GDM1 (cell line): Measurements from ENCODE around the gene CCP110.

ENCODE experiments used
- DNase-seq: peaks from one replicate; lab custom pipeline; 2025; lab: John Stamatoyannopoulos, UW

CCP110 gene

DNA sequence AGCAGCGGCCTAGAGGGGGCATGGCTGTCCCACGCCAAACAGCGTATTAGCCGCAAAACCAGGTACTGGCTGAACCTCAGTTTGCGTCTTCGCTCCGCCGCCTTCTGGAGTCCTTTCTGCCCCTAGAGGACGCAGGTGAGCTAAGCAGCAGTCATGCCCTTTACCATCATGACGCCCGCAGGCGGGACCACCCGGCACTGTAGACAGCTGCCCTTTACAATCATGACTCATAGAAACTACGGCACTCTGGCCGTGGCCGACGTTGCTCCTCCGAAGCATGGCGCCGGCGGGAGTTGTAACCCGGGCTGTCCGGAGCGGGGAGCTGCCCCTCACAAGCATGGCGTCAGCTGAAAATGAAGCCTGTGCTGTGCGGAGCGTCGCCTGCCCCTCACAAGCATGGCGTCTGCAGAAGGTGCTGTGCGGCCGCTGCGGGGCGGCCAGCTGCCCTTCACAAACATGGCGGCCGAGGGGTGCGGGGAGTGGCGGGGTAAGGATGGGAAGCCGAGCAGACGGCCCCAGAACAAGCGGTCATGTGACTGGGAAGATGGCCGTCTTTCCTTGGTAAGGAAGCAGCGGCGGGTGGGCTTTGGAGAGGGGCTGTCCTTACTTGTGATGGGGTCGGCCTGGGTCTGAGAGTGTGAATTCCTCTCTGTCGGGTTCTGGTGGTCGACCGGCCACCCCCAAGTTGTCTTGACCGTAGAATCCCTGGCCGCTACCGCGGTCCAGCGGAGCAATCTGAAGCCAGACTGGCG lies 31.6 kb downstream of the CCP110 start, which contains the start of gene VPS35L:
VPS35L (plus strand) TSS at position 518 of the 752 bp plus-strand sequence; CDS start at position 545, 27 bp downstream.
- DNase-seq = peak; percentile 97

- DNase-seq = peak; percentile 64
Measured at GRCh38 chr16:19555938-19556771, 32.4 kb downstream of the CCP110 start.

DNA sequence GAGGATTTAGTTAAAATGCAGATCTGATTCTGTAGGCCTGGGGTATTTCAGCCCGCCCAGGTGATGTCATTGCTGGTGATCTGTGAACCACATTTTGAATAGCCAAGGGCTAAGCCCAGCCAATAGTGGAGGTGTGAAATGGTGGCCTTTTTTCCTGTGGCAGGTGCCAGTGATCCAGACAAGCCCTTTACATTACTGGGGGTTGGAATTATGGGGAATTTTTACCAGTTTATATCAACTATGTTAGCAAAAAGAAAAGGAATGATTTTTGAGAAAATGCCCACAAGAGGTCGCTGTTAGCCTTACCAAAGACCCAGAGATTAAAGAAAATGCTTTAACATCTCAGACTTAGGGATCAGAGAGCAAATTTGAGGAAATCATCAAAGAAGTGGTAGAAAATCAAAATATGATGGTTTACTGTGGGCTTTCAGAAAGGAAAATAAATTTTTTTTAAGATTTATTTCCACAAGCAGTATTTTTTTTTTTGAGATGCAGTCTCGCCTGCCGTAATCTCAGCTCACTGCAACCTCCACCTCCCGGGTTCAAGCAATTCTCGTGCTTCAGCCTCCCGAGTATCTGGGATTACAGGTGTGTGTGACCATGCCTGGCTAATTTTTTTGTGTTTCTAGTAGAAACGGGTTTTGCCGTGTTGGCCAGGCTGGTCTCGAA lies 35.6 kb downstream of the CCP110 start:
- peak; percentile 14 for DNase-seq

DNA sequence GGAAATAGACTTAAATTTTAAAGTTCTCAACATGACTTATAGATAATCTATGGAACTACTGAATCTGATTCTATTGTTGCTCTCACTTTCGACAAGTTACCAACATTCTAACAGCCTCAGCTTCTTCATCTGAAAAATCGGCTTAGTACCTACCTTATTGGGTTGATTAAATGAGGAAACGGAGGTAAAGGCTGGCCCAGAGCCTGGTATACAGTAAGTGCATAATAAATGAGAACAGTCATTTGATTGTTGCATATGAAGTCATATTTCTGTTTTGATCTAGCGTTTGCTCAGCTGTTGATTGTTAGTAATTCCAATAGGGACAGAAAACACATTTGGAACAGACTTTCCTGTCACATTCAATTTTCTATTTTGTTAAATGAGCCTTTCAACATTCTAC lies 36.3 kb downstream of the CCP110 start:
- no peak for DNase-seq

GRCh38 chr16:19563377-19563776 lies 39.6 kb downstream of the CCP110 start:
- no peak for DNase-seq

GRCh38 chr16:19566362-19566761 lies 42.6 kb downstream of the CCP110 start:
- DNase-seq = no peak

GRCh38 chr16:19567560-19567959 lies 43.8 kb downstream of the CCP110 start:
- no peak for DNase-seq

- DNase-seq = no peak
Measured at GRCh38 chr16:19573997-19574396, 50.3 kb downstream of the CCP110 start.

- DNase-seq = no peak
Measured at GRCh38 chr16:19574615-19575014, 50.9 kb downstream of the CCP110 start.

DNA sequence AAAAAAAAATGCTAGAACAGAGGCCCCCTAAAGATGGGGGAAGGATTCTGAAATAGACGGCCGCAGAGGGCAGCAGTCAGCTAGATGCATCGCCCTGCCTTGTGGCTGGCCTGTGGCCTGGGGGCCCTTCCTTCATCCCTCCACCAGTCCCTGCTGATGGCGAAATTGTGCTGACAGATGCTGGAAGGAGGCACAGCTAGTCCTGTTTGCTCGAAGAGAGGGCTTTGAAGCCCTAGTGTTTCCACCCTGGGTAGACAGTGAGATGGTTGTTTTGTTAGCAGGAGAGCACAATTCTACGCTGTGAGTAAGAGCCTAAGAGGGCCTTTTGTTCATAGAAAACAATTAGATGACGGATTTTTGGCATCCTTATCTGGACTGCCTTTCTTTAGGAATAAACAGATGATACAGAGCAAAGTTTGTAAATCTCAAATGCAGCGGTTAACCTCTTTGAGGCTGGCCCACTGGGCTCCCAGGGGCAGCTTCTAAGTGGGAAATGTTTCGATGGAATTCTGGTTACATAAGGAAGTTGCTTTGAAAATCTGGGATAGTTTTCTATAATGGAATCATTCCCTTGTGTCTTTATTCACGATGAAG lies 54.7 kb downstream of the CCP110 start:
- DNase-seq = no peak

GRCh38 chr16:19582050-19582831 lies 58.5 kb downstream of the CCP110 start:
- no peak for DNase-seq

DNA sequence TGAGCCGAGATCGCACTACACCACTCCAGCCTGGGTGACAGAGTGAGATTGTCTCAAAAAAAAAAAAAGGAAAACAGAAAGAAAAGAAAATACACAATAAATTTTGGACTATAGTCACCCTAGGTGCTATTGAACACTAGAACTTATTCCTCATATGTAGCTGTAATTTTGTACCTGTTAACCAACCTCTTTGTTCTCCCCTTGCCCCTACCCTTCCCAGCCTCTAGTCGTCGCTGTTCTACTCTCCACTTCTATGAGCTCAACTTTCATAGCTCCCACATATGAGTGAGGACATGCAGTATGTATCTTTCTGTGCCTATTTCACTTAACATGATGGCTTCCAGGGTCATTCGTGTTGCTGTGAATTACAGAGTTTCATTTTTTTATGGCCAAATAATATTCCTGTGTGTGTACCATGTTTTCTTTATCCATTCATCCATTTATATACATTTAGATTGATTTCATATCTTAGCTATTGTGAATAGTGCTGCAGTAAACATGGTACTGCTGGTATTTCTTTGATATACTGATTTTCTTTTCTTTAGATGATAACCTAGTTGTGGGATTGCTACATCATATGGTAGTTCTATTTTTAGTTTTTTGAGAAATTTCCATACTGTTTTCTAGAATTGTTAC lies 60.0 kb downstream of the CCP110 start:
- DNase-seq = no peak

GRCh38 chr16:19588661-19589060 lies 64.9 kb downstream of the CCP110 start:
- no peak for DNase-seq

- DNase-seq = no peak
Measured at GRCh38 chr16:19589106-19589505, 65.4 kb downstream of the CCP110 start.

GRCh38 chr16:19589771-19590302 lies 66.1 kb downstream of the CCP110 start:
- DNase-seq = no peak

GRCh38 chr16:19595043-19595767 lies 71.5 kb downstream of the CCP110 start:
- DNase-seq = no peak

GRCh38 chr16:19598805-19599510 lies 75.2 kb downstream of the CCP110 start:
- no peak for DNase-seq

DNA sequence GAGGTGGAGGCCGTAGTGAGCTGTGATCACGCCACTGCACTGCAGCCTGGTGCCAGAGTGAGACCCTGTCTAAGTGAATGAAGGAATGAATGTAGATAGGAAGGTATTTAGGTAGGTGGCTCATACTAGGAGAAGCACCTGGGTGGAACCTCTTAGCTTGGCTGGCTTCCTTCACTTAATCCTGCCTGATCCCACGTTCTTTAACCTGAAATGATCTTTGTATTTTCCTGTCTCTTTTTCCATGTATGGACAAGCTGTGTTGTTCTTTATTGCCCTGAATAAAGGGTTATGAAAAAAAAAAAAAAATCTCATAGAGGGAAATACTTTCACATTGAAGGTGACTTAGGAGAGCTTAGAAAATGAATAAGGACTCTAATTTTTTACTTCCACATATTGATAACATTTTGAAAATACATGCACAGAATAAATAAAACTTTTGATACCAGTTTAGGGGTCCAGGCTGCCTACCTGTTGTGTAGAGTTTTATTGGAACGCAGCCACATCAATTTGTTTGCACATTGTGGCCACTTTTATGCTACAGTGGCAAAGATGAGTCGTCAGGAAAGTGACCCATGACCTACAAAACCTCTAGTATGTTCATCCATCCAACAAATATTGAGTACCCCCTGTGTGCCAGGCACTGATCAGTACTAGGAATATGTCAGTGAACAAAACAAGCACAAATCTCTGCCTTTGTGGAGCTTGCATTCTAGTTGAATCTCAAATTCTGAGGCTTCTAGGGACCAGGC lies 76.4 kb downstream of the CCP110 start:
- no peak for DNase-seq
